Heart right ventricle (tissue), 16 donors: Measurements from ENCODE around the gene PRKAR1B. TPM values are rescaled to one million over a fixed set of nuclear protein-coding genes. Genes with fewer than 3 reads are reported as not detected.
A peak's percentile ranks its signal among the peaks of the same experiment; 100 is the strongest.

Source experiments
- ATAC-seq, 8 donors: fragments of 200-7000 bp; cut with Tn5 transposase; one replicate each; pipeline ENCODE4 v1.9.1; 2020; ENCODE audit warnings: mild to moderate bottlenecking in 8 of 8, moderate library complexity in 8 of 8, moderate number of reproducible peaks in 1 of 8
- DNase-seq, 2 donors: peaks; one replicate each; pipeline ENCODE4 v3.0.0-alpha.2; 2020
- H3K27ac ChIP-seq, 10 donors: fragments of 200-600 bp; sonication (generic) in 2 of 10; one replicate each; pipeline versions ENCODE4 v1.5.0 to v1.8.0; 2020 to 2022; ENCODE audit warnings: mild to moderate bottlenecking in 3 of 10
- H3K27me3 ChIP-seq, 7 donors: fragments of 200-600 bp; one replicate each; pipeline ENCODE4 v1.8.0; 2021 to 2022; ENCODE audit warnings: mild to moderate bottlenecking in 2 of 7
- H3K36me3 ChIP-seq, 9 donors: fragments of 200-600 bp; sonication (generic) in 1 of 9; one replicate each; pipeline versions ENCODE4 v1.5.0 to v1.8.0; 2020 to 2022; ENCODE audit warnings: mild to moderate bottlenecking in 2 of 9
- H3K4me1 ChIP-seq, 9 donors: fragments of 200-600 bp; sonication (generic) in 1 of 9; one replicate each; pipeline versions ENCODE4 v1.5.0 to v1.8.0; 2020 to 2022; ENCODE audit warnings: mild to moderate bottlenecking in 4 of 9
- H3K4me3 ChIP-seq, 10 donors: fragments of 200-600 bp; sonication (generic) in 2 of 10; one replicate each; pipeline versions ENCODE4 v1.5.0 to v1.8.0; 2020 to 2022; ENCODE audit warnings: mild to moderate bottlenecking in 7 of 10, moderate library complexity in 2 of 10
- H3K9me3 ChIP-seq, 11 donors: fragments of 200-600 bp in 10 of 11; sonication (generic) in 2 of 11; one replicate each; pipeline versions ENCODE4 v1.5.0 to v1.8.0; 2013 to 2022; ENCODE audit warnings: mild to moderate bottlenecking in 2 of 11, control low read depth in 1 of 11, moderate library complexity in 1 of 11
- WGBS, 2 donors: extraction: QIAGEN DNeasy Blood & Tissue Kit; methylation state at CpG; one replicate each; pipeline ENCODE4 v1.1.7; 2013; ENCODE audit warnings: inconsistent platforms in 1 of 2; 5-methylcytosine and 5-hydroxymethylcytosine counted together
- intact Hi-C, 10 donors: fragments of 100-400 bp; cut with DNase I; formaldehyde crosslinking; loops; one replicate each; pipeline versions ENCODE4 v1.11.1 to v1.14.2; 2022
- polyA plus RNA-seq, 2 donors: library from polyadenylated mRNA; stranded (reverse); fragments of 200-250 nt; gene quantifications; one replicate each; pipeline ENCODE4 v1.2.3, GENCODE V29; 2013
- total RNA-seq, 10 donors: library from RNA; stranded (reverse); fragmentation: NEBNext Ultra II Directional in 3 of 10; extraction: Animal tissue kit (Norgen Biotek cat#: 25700) in 3 of 10; gene quantifications; one replicate each; pipeline versions ENCODE4 v1.2.1 to v1.2.4, GENCODE V29; 2021 to 2023
- TF ChIP-seq, protein P1 (sequence below), 9 donors: fragments of 200-600 bp; sonication (generic) in 2 of 9; IDR thresholded peaks; one replicate each; pipeline versions ENCODE4 v1.5.0 to v1.8.0; 2021 to 2022; ENCODE audit warnings: antibody characterized with exemption in 9 of 9, mild to moderate bottlenecking in 5 of 9, moderate library complexity in 1 of 9
- donor health status: Arrhythmogenic right ventricular cardiomyopathy.
- donor health status: ischemic (EF 13 %, LVEDD 7.1; RV severe dilation, severe dysfunction).
- donor health status: healthy with polysubstance abuse.
- donor health status: DM: no; HTN: yes; CAD: no.
- donor health status: DM: no; HTN: no; CAD: no.
- donor health status: ischemic (EF 25% LVEDD 6.9; RV normal size, moderate dysfunction).
- donor health status: ischemic (EF 25% LVEDD 5.7; RV mildly dilated, moderate dysfunction).
- donor health status: healthy.
- donor health status: DM: yes; HTN: yes; CAD: no.
- donor health status: Ischemic cardiomyopathy.
- donor health status: ischemic (EF 35%, LVEDD 5.7; RV mildly dilated, moderate dysfunction).
- donor health status: nonischemic (EF 11% LVEDD 7.7; RV severe dilation, severe dysfunction).
- donor health status: DM: yes; HTN: yes; CAD: no.
- donor health status: PGD.
- donor health status: ischemic (EF 29% LVEDD 5.4; RV normal size, mild dysfunction).
- donor health status: nonischemic (EF 23%, LVEDD 6.1; RV moderate dilation, normal function).

Gene PRKAR1B
- total and polyA plus RNA-seq, 12 donors, result 5.0 to 24.5 (median 20.6) TPM

DNA sequence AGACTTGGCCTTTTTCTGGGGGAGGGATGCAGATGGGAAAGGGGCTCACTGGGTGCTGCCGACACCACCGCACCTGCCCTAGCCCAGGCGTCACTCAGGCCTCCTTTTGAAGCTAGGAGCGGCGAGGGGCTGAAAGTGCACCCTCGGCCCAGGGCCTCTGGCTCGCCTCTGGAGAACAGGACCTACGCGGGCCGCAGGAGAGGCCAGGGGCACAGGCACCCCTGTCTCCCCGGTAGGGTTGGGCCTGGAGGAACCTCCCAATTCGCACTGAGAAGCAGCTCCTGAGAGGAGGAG lies 46.5 kb upstream of the PRKAR1B start:
- DNase-seq, result no peak
- Histone ChIP-seq H3K4me1 (peaks cover 19 to 39% (median 28%) of the 10 kb centered on the region in 9 donors), H3K27me3 (no peaks in the 10 kb centered on the region), H3K36me3 (peaks cover 0 to 64% (median 19%) of the 10 kb centered on the region in 9 donors), H3K4me3 (no peak overlapping the region), H3K9me3 (no peaks in the 10 kb centered on the region), H3K27ac (no peak overlapping the region)
- TF ChIP-seq, protein P1, sequence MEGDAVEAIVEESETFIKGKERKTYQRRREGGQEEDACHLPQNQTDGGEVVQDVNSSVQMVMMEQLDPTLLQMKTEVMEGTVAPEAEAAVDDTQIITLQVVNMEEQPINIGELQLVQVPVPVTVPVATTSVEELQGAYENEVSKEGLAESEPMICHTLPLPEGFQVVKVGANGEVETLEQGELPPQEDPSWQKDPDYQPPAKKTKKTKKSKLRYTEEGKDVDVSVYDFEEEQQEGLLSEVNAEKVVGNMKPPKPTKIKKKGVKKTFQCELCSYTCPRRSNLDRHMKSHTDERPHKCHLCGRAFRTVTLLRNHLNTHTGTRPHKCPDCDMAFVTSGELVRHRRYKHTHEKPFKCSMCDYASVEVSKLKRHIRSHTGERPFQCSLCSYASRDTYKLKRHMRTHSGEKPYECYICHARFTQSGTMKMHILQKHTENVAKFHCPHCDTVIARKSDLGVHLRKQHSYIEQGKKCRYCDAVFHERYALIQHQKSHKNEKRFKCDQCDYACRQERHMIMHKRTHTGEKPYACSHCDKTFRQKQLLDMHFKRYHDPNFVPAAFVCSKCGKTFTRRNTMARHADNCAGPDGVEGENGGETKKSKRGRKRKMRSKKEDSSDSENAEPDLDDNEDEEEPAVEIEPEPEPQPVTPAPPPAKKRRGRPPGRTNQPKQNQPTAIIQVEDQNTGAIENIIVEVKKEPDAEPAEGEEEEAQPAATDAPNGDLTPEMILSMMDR (IDR thresholded peaks at IDR 0.05), result no peak
- WGBS, 2 donors, result 95 to 98% methylated on average over 12 of the region's 12 CpGs
- intact Hi-C loops, result loop anchor here in 5 of 10 donors (2.0 to 10.0 kb wide), 6 partner anchors 41 to 451 kb away; no protein-coding TSS in a partner anchor
- ATAC-seq, result no peak

- Histone ChIP-seq H3K4me1 (peaks cover 19 to 41% (median 28%) of the 10 kb centered on the region in 9 donors), H3K27ac (no peak overlapping the region), H3K27me3 (no peaks in the 10 kb centered on the region), H3K36me3 (peaks cover 0 to 59% (median 19%) of the 10 kb centered on the region in 9 donors), H3K9me3 (no peaks in the 10 kb centered on the region), H3K4me3 (no peak overlapping the region)
- DNase-seq (no peak), ATAC-seq (no peak)
- TF ChIP-seq, protein P1 (IDR thresholded peaks at IDR 0.05), result no peak
- WGBS, 2 donors, result 95% methylated on average over 32 of the region's 32 CpGs
- intact Hi-C loops, result loop anchor here in 5 of 10 donors (2.0 to 10.0 kb wide), 6 partner anchors 41 to 451 kb away; no protein-coding TSS in a partner anchor
Observed at GRCh38 chr7:772861-773621, 46.0 kb upstream of the PRKAR1B start.

DNA sequence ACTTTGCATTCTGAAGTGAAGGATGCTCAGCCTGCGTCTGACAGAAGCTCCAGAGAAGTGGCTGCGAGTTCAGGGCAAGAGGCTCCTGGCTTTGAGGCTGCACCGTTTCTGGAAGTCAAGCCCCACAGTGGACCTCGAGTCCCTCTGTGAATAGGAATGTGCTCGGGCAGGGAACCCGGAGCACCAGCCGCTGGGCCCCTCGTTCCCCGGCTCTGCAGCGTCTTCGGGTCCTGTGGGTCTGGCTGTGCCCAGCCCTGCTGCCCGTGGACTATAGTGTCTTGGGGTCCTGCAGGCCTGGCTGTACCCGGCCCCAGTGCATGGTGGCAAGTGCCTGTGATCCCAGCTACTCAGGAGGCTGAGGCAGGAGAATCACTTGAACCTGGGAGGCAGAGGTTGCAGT lies 45.3 kb upstream of the PRKAR1B start:
- no peak for ATAC-seq
- no peak for DNase-seq
- TF ChIP-seq, protein P1 (IDR thresholded peaks at IDR 0.05), result no peak
- H3K4me1 ChIP-seq, result peaks cover 19 to 41% (median 28%) of the 10 kb centered on the region in 9 donors
- intact Hi-C loops, result loop anchor here in 5 of 10 donors (2.0 to 10.0 kb wide), 6 partner anchors 40 to 450 kb away; no protein-coding TSS in a partner anchor
- H3K9me3 ChIP-seq, result no peaks in the 10 kb centered on the region
- 96% methylated on average over 13 of the region's 13 CpGs for WGBS, 2 donors
- H3K36me3 ChIP-seq, result peaks cover 0 to 56% (median 19%) of the 10 kb centered on the region in 9 donors
- H3K27ac ChIP-seq, result peak overlapping the region in 4 of 10 donors; percentile 81 to 86 (median 83)
- H3K4me3 ChIP-seq, result no peak overlapping the region
- H3K27me3 ChIP-seq, result no peaks in the 10 kb centered on the region

- intact Hi-C loops, result loop anchor here in 5 of 10 donors (2.0 to 10.0 kb wide), 6 partner anchors 40 to 450 kb away; no protein-coding TSS in a partner anchor
- no peak for DNase-seq
- H3K4me1 ChIP-seq, result peaks cover 19 to 41% (median 28%) of the 10 kb centered on the region in 9 donors
- no peaks in the 10 kb centered on the region for H3K27me3 ChIP-seq
- TF ChIP-seq, protein P1 (IDR thresholded peaks at IDR 0.05), result no peak
- no peak overlapping the region for H3K4me3 ChIP-seq
- peak in 3 of 8 donors; percentile 7 to 28 (median 18) for ATAC-seq
- peak overlapping the region; percentile 72 to 93 (median 82) for H3K27ac ChIP-seq
- H3K9me3 ChIP-seq, result no peaks in the 10 kb centered on the region
- 70 to 76% methylated on average over 11 of the region's 11 CpGs for WGBS, 2 donors
- H3K36me3 ChIP-seq, result peaks cover 0 to 54% (median 19%) of the 10 kb centered on the region in 9 donors
Observed at GRCh38 chr7:772005-772294, 44.9 kb upstream of the PRKAR1B start.
